RWPE1 (cell line): ENCODE data around the gene ROR1.
A peak's percentile ranks its signal among the peaks of the same experiment; 100 is the strongest.
"Not testable (repeated sequence)": the region's sequence is repeated elsewhere in the genome, so short reads cannot be mapped to it uniquely, and the experiment has no call there.

Source experiments
- CTCF ChIA-PET: fragments of 350-600 bp; sonication (Branson Sonifier 250); formaldehyde crosslinking; extraction: SDS; loops from one replicate; lab custom pipeline; 2021; lab: Yijun Ruan, JAX
- POLR2A ChIA-PET: fragments of 400-600 bp; formaldehyde crosslinking; extraction: SDS; loops from one replicate; lab custom pipeline; 2020; ENCODE audit warnings: antibody characterized with exemption; ENCODE audit not compliant: low non-redundant PET; lab: Yijun Ruan, JAX
- DNase-seq: peaks from one replicate; pipeline ENCODE4 v3.0.0; 2012; ENCODE audit warnings: low spot score
- H3K27ac ChIP-seq: fragments of 450-650 bp; 2 replicates; pipeline ENCODE4 v1.5.1; 2017
- TF ChIP-seq, protein P1 (sequence below): fragments of 450-650 bp; conservative IDR thresholded peaks from 2 replicates; pipeline ENCODE4 v1.5.1; 2017; ENCODE audit warnings: low read depth, mild to moderate bottlenecking

ROR1 gene

DNA sequence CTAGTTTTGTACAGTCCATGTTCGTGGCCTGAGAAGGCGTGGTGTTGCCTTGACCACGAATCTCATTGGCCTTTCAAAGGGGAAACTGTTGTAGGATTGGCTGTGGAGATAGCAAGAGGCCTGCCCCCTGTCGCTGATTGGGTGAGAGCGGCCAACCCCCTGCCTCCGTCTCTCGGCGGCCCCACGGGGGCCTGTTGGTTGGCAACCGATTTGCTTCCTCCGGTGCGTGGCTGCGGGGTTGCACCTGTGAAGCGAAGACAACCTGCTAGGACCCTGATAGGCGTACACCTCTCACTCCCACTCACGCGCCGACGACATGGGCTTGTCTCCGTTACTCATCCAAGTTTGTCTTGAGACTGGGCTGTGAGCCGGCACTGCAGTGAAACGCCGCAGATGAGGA is 429.6 kb downstream of the ROR1 start, which contains the start of gene UBE2U:
UBE2U (plus strand) TSS at position 204 of the 400 bp plus-strand sequence. CDS start 428 bp downstream, outside the sequence.
- ChIA-PET POLR2A (no interaction called here), CTCF (no interaction called here)
- no peak within 1 kb of the TSS for H3K27ac ChIP-seq
- TF ChIP-seq, protein P1, sequence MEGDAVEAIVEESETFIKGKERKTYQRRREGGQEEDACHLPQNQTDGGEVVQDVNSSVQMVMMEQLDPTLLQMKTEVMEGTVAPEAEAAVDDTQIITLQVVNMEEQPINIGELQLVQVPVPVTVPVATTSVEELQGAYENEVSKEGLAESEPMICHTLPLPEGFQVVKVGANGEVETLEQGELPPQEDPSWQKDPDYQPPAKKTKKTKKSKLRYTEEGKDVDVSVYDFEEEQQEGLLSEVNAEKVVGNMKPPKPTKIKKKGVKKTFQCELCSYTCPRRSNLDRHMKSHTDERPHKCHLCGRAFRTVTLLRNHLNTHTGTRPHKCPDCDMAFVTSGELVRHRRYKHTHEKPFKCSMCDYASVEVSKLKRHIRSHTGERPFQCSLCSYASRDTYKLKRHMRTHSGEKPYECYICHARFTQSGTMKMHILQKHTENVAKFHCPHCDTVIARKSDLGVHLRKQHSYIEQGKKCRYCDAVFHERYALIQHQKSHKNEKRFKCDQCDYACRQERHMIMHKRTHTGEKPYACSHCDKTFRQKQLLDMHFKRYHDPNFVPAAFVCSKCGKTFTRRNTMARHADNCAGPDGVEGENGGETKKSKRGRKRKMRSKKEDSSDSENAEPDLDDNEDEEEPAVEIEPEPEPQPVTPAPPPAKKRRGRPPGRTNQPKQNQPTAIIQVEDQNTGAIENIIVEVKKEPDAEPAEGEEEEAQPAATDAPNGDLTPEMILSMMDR = no peak
- no peak for DNase-seq

- ChIA-PET CTCF (no interaction called here), POLR2A (no interaction called here)
- DNase-seq = no peak
- H3K27ac ChIP-seq = no peak overlapping the region
- TF ChIP-seq, protein P1 = no peak
Measured at GRCh38 chr1:64209221-64209620, 435.4 kb downstream of the ROR1 start.

- H3K27ac ChIP-seq = no peak overlapping the region
- ChIA-PET CTCF (no interaction called here), POLR2A (no interaction called here)
- no peak for DNase-seq
- TF ChIP-seq, protein P1 = no peak
Measured at GRCh38 chr1:64212031-64212430, 438.2 kb downstream of the ROR1 start.

DNA sequence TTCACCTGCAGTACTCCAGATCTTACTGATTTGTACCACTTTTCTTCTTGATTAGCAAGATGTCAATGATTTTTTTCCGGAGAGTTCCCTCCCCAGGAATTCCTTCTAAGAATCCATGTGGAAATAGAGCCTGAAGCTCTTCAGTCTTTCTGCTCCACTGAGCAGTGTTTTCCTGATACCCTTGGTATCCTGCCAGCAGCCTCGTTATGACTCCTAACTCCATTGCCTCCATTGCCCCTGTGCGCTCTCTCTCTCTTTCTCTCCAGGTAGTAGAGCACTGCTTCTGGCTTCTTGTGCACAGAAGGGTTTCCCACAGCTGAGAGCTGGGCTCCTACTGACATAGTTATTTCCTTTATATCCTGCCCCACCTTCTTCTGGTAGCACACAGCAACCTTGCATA is 441.8 kb downstream of the ROR1 start:
- DNase-seq = no peak
- ChIA-PET POLR2A (no interaction called here), CTCF (interaction anchor here (0.6 to 0.7 kb wide), 2 partner anchors 10 to 659 kb away, joined by 3 to 6 read pairs; no protein-coding TSS in a partner anchor)
- no peak overlapping the region for H3K27ac ChIP-seq
- TF ChIP-seq, protein P1 = no peak

GRCh38 chr1:64220241-64220640 is 446.4 kb downstream of the ROR1 start:
- TF ChIP-seq, protein P1 = no peak
- ChIA-PET CTCF (no interaction called here), POLR2A (no interaction called here)
- DNase-seq = no peak
- H3K27ac ChIP-seq = no peak overlapping the region

DNA sequence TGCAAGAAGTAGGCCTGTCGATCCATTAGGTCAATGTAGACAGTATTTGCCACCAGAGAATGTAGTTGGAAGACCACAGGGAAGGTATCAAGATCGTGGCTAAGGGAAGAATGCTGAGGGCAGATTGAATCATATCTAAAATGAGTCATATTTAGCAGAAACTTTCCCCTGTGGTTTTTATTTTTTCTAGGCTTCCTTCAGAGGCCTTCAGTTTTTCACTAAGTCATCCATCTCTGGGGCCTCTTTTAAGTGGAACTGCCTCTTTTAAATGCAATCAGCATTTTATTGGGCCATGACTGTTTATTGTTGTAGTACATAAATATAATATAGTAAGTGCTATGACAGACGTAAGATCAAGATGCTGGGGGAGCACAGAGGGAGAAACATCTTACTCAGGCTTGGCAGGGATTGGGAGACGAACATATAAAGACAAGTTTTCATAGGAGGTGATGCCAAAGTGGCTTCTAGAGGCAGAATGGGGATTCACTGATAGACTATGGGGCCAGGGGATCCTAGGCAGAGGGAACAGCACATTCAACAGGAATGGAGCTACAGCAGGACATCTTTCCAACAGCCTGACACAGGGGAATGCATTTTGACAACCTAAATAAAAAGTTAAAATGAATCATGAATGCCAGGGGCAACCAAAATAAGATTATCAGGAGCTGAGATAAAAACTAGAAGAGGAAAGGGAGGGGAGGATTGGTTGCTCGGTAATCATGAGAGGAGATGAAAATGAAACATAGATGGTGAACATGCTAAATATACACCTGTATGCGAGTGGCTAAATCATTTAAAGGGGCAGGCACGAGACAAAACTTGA is 449.7 kb downstream of the ROR1 start:
- CTCF ChIA-PET = interaction anchor here (0.6 to 1.1 kb wide), 2 partner anchors 450 to 532 kb away, joined by 4 to 9 read pairs; no protein-coding TSS in a partner anchor
- peak; percentile 55 for DNase-seq
- POLR2A ChIA-PET = no interaction called here
- TF ChIP-seq, protein P1 = no peak
- H3K27ac ChIP-seq = no peak overlapping the region

GRCh38 chr1:64224236-64224635 is 450.4 kb downstream of the ROR1 start:
- H3K27ac ChIP-seq, POLR2A ChIA-PET, CTCF ChIA-PET: not testable (repeated sequence)

More at GRCh38 chr1:64224236-64224635, 450.4 kb downstream of the ROR1 start:
- DNase-seq = not testable (repeated sequence)
